Measurements from ENCODE around the gene CCDC149. TPM values are rescaled to one million over a fixed set of nuclear protein-coding genes. Genes with fewer than 3 reads are reported as not detected.

Gene CCDC149
- total and polyA plus RNA-seq, 2 of the 13 experiments (the other 11 are each of a cell fraction or from before 2014, with no cell fraction given), result 0.44 to 0.95 TPM

- TF ChIP-seq ADNP (CRISPR knock-in tag; IDR thresholded peaks at IDR 0.05), result no peak
- no peak for TF ChIP-seq SOX5 (CRISPR knock-in tag; IDR thresholded peaks at IDR 0.05; ENCODE audit: borderline replicate concordance)
- TF ChIP-seq ZNF230 (CRISPR knock-in tag; IDR thresholded peaks at IDR 0.05), result no peak
- no peak for TF ChIP-seq HIC2 (CRISPR knock-in tag; IDR thresholded peaks at IDR 0.05; ENCODE audit: low read depth)
- TF ChIP-seq TRIM24 (CRISPR knock-in tag; IDR thresholded peaks at IDR 0.05), result no peak
- TF ChIP-seq ZC3H4 (CRISPR knock-in tag; IDR thresholded peaks at IDR 0.05; ENCODE audit: borderline replicate concordance), result no peak
- TF ChIP-seq ZNF530 (CRISPR knock-in tag; IDR thresholded peaks at IDR 0.05; ENCODE audit: low read depth), result no peak
- TF ChIP-seq NFAT5 (CRISPR knock-in tag; IDR thresholded peaks at IDR 0.05), result no peak
- TF ChIP-seq ZBTB25 (CRISPR knock-in tag; IDR thresholded peaks at IDR 0.05), result no peak
- no peak for TF ChIP-seq AKNA (CRISPR knock-in tag; IDR thresholded peaks at IDR 0.05; ENCODE audit: borderline replicate concordance)
- no peak for TF ChIP-seq ZNF841 (CRISPR knock-in tag; IDR thresholded peaks at IDR 0.05; ENCODE audit: borderline replicate concordance)
- no peak for TF ChIP-seq ZNF790 (CRISPR knock-in tag; IDR thresholded peaks at IDR 0.05; ENCODE audit: borderline replicate concordance)
Measured at GRCh38 chr4:24932515-24933225, 19.8 kb upstream of the CCDC149 start (continued).

All from HepG2 (cell line).